Ishikawa (cell line): ENCODE data around the gene CMTM3.

ENCODE experiments used
- CEBPB ChIP-seq: IDR thresholded peaks from 2 replicates; pipeline ENCODE4 v1.6.1; 2012
- CREB1 ChIP-seq: IDR thresholded peaks from 2 replicates; pipeline ENCODE4 v1.6.1; 2012; ENCODE audit warnings: low read depth
- EGR1 ChIP-seq: IDR thresholded peaks from 2 replicates; pipeline ENCODE4 v1.6.1; 2012
- EP300 ChIP-seq: IDR thresholded peaks from 2 replicates; pipeline ENCODE4 v1.6.1; 2012; ENCODE audit warnings: borderline replicate concordance
- MAX ChIP-seq: IDR thresholded peaks from 2 replicates; pipeline ENCODE4 v1.6.1; 2012
- NFIC ChIP-seq: IDR thresholded peaks from 2 replicates; pipeline ENCODE4 v1.6.1; 2012
- RAD21 ChIP-seq: IDR thresholded peaks from 2 replicates; pipeline ENCODE4 v1.6.1; 2012; ENCODE audit warnings: low read depth
- REST ChIP-seq: IDR thresholded peaks from 2 replicates; pipeline ENCODE4 v1.6.1; 2012; ENCODE audit warnings: low read depth, mild to moderate bottlenecking
- TAF1 ChIP-seq: IDR thresholded peaks from 2 replicates; pipeline ENCODE4 v1.6.1; 2012; ENCODE audit warnings: low read depth, mild to moderate bottlenecking
- TCF12 ChIP-seq: IDR thresholded peaks from 2 replicates; pipeline ENCODE4 v1.6.1; 2012; ENCODE audit warnings: low read depth
- TEAD4 ChIP-seq: IDR thresholded peaks from 2 replicates; pipeline ENCODE4 v1.6.1; 2012
- USF1 ChIP-seq: IDR thresholded peaks from 2 replicates; pipeline ENCODE4 v1.6.1; 2012
- YY1 ChIP-seq: IDR thresholded peaks from 2 replicates; pipeline ENCODE4 v1.6.1; 2012; ENCODE audit warnings: low read depth
- ZBTB7A ChIP-seq: IDR thresholded peaks from 2 replicates; pipeline ENCODE4 v1.6.1; 2012; ENCODE audit warnings: low read depth

The CMTM3 gene

GRCh38 chr16:66616592-66616991, 12.1 kb downstream of the CMTM3 start:
- TF ChIP-seq CREB1 = no peak
- no peak for TF ChIP-seq USF1
- TF ChIP-seq EP300 = no peak
- TF ChIP-seq TCF12 = no peak
- TF ChIP-seq YY1 = no peak
- no peak for TF ChIP-seq NFIC
- TF ChIP-seq MAX = no peak
- TF ChIP-seq REST = no peak
- TF ChIP-seq TEAD4 = no peak

- no peak for TF ChIP-seq TAF1
- no peak for TF ChIP-seq YY1
- no peak for TF ChIP-seq RAD21
- TF ChIP-seq EP300 = no peak
- no peak for TF ChIP-seq TCF12
- TF ChIP-seq EGR1 = no peak
- TF ChIP-seq REST = no peak
- TF ChIP-seq USF1 = no peak
Observed at GRCh38 chr16:66617010-66617434, 12.5 kb downstream of the CMTM3 start.

GRCh38 chr16:66617728-66618127, 13.2 kb downstream of the CMTM3 start:
- TF ChIP-seq EGR1 (no peak), TEAD4 (no peak), TCF12 (no peak), MAX (no peak), CEBPB (no peak)

GRCh38 chr16:66618588-66619375, 14.3 kb downstream of the CMTM3 start:
- no peak for TF ChIP-seq EGR1
- no peak for TF ChIP-seq RAD21
- no peak for TF ChIP-seq REST
- 0 out of 2 replicates have a peak, but pooled peaks have one; percentile 24 for TF ChIP-seq NFIC

GRCh38 chr16:66619534-66620428, 15.3 kb downstream of the CMTM3 start:
- TF ChIP-seq ZBTB7A (no peak), CEBPB (no peak), NFIC (no peak), TCF12 (no peak)
